ENCODE data around the gene TRIM28. TPM values are rescaled to one million over a fixed set of nuclear protein-coding genes. Genes with fewer than 3 reads are reported as not detected.

TRIM28 gene
- total and polyA plus RNA-seq, 9 of the 15 experiments (the other 6 are each of a cell fraction or from before 2014, with no cell fraction given) = 12.1 to 797 (median 490) TPM

GRCh38 chr19:58554494-58555368, 10.9 kb downstream of the TRIM28 start, which contains the start of gene CHMP2A (continued):
- TF ChIP-seq CREB1 (IDR thresholded peaks at IDR 0.05) = peak; percentile 90
- peak; percentile 94 for TF ChIP-seq CREB1 (CRISPR knock-in tag; IDR thresholded peaks at IDR 0.05)
- no peak for TF ChIP-seq XRCC5 (IDR thresholded peaks at IDR 0.05; ENCODE audit: low read depth, low read length)
- TF ChIP-seq ZNF449 (CRISPR knock-in tag; IDR thresholded peaks at IDR 0.05) = no peak
- TF ChIP-seq ZNF140 (CRISPR knock-in tag; IDR thresholded peaks at IDR 0.05) = no peak
- peak; percentile 10 for TF ChIP-seq CTCFL (IDR thresholded peaks at IDR 0.05; ENCODE audit: borderline replicate concordance, insufficient read depth, low read depth, low read length, poor library complexity, severe bottlenecking)

Data from K562 (cell line).